Islet precursor cell (in vitro differentiated cells): ENCODE data around the gene MB21D2.

Experiments used
- DNase-seq: peaks from one replicate; pipeline ENCODE4 v3.0.0-alpha.2; 2018

MB21D2 gene

DNA sequence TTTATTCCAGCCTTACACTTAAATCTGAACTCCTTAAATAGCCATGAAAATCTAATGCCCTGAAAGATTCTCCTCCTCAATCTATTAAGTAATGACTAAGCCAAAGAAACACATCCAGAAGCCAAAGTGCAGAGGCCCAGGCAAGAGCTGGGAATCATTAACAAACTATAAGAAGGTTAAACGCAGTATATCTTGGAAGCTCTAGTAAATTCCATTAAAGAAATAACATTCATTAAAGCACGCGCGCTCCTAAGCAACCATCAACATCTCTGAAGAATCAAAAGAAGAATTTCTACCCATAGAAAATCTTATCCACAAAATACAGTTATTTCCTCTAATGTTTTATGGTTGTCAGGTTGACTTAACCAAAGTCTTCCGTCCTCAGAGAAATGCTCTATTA lies 29.5 kb downstream of the MB21D2 start:
- no peak for DNase-seq

DNA sequence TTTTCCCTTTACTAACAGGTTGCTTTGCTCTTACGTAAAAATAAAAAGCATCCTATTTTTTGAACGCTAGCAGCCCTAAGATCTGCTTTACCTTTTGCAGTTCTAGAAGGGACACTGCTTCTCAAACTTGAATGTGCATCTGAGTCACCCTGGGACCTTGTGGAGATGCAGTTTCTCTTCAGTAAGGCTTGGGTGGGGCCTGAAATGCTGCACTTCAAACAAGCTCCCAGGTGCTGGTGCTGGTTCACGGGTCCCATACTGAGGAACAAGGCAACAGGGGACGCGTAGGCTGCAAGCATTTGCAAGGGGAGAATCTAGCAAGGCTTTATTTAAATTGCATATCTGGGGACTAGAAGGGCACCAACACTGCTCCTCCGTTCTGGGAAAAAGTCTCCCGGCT lies 30.0 kb downstream of the MB21D2 start:
- DNase-seq: peak; percentile 70

DNA sequence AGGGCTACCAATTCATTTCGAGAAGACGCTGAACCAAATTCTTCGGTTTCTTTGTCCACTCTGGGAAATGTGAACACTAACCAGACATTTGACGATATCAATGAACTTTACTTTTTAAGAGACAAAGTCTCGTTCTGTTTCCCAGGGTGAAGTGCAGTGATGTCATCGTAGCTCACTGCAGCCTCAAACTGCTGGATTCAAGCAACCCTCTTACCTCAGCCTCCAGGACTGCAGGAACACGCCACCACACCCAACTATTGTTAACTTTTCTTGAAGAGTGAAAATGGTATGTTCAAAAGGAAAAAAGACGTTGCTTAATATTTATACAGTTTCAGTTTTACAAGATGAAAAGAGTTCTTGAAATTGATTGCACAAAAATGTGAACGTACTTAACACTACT lies 30.6 kb downstream of the MB21D2 start:
- peak; percentile 81 for DNase-seq

DNA sequence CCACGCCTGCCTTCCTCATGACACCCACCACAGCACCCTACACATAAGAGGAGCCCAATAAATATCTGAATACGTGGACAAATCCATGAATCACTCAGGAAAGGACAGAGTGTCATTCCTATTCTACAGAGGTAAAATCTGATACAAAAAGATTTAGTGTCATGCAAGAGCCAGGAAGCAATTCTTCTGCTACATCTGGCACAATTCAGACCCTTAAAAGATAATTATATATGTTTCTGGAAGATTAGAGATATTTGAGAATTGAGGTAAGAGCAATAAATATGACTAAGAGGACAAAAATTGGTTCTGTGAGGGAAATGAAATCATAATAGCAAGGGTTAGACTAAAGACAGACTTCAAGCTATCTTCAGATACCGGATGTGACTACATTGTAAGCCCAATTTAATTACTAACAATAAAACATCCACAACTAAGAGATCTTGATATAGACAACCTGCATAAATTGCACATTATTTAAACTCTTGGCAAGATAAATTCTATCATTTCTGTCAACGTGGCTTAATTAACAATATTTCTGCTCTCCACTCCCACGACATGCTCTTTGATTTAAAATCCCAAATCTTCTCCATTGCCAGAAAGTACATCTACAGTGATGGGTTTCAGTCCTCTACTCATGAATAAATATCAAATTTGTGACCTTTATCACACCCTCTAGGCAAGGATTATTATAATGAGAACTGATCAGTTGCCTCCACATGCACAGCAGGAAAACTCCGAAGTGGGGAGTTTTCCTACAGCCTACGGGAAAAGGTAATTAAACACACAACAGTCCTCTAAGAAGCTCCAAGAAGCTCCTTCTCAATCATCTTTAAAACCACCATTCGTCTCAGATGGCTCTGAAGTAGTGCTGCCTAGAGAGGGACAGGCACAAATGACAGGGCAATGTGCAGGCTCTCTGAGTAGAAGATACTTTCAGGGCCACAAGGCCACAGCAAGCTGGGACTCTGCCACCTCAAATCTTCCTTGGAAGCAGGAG lies 32.6 kb downstream of the MB21D2 start:
- DNase-seq: no peak

DNA sequence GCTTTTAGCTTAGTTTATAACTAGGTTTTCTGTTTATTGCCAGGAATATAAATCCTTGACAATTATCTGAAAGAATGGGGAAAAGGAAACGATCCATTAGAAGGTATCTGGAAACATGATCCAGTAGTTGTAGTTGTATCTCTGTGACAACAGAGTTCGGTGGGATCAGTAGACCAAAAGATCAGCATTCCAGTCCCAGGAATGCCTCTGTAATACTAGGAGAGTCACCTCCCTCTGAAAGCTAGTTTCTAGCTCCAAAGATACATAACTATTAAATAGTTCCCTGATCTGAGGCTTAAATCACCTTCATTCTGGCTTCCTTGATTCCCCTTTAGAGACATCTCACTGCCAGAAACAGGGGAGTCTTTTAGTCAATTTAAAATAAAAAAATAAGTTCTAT lies 34.1 kb downstream of the MB21D2 start:
- no peak for DNase-seq

- no peak for DNase-seq
Observed at GRCh38 chr3:192881159-192881786, 36.4 kb downstream of the MB21D2 start.

- DNase-seq: no peak
Observed at GRCh38 chr3:192880313-192880712, 37.3 kb downstream of the MB21D2 start.

- DNase-seq: peak; percentile 97
Observed at GRCh38 chr3:192879346-192880031, 38.2 kb downstream of the MB21D2 start.

- DNase-seq: peak; percentile 72
Observed at GRCh38 chr3:192875971-192876565, 41.6 kb downstream of the MB21D2 start.

GRCh38 chr3:192870822-192871221 lies 46.8 kb downstream of the MB21D2 start:
- DNase-seq: no peak

DNA sequence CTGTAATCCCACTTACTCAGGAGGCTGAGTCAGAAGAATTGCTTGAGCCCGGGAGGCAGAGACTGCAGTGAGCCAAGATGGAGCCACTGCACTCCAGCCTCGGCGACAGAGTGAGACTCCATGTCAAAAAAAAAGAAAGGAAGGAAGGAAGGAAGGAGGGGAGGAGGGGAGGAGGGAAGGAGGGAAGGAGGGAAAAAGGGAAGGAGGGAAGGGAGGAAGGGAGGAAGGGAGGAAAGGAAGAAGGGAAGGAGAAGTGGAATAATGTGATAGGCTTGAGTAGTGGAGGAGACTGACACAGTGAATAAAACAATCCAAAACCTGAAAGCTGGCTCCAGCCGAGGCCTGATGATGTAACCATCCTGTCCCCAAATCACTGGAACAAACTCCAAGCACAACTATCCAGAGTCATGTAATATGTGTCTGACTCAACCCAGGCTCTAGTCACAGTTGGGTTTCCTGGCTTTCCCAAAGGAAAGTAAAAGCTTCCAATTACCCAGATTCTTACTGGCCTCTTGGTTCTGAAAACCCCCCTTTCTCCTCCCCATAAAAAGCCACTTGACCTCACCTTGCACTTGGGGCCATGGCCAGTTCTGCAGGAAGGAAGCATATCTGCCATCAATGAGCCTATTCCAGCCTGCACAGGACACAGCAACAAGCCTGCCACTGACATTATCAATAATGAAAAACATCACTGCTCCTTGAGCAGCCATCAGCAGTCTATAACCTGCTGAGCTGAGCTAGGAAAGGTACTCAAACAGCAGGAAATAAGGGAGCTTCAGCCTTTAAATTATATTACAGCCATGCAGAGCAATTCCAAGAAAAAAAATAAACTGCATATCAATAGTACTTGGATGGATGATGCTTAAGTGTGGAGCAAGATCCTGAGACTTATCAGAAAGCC lies 48.3 kb downstream of the MB21D2 start:
- no peak for DNase-seq

DNA sequence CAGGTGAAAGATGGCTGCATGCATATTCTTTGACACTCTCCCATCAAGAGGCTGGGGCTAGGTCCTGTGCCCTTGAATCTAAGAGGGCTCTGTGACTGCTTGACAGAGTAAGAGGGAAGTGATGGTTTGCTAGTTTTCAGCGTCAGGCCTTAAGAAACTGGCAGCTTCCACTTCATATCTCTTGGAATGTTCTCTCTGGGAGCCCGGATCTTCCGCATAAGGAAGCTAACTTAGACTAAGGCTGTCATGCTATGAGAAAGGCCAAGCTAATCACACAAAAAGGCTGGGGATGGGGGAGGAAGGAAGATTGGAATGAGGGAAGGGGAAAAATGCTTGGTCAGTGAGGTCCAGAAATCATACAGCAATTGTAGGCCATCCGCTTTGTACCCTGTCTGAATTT lies 50.0 kb downstream of the MB21D2 start:
- no peak for DNase-seq

DNA sequence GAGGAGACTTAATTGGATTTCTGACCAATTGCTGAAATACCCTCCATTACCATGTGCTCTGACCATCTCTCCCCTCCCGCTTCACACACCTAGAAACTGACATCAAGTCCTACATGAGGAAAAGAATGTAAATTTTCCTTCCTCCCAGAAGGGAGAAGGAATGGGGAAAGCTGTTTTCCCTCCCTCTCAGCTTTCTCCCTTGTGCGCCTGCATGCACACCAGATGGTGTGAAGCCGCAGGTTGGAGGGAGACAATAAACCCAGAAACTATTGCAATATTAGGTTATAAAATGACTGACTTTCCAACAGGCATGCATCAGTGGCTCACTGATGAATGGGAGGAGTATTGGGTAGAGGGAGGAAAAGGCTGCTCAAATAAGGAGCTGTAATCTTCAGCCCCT lies 50.9 kb downstream of the MB21D2 start:
- no peak for DNase-seq

DNA sequence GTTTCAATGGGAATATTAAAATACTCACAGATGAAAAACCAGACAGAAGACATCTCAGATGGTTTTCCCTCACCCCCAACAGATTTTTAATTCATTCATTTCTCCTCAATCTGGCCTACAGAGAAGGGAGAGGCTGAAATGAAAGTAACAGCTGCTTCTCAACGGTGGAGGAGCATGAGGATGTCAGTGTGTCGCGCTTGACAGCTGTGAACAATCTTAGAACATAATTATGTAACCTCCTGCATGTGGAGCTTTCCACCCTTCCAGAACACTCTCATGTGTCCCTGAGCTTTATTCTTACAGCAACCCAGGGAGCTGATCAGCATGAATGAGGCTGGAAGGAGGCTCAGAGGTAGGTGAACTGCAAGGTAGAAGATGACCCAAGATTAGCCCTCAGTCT lies 52.7 kb downstream of the MB21D2 start:
- DNase-seq: no peak

DNA sequence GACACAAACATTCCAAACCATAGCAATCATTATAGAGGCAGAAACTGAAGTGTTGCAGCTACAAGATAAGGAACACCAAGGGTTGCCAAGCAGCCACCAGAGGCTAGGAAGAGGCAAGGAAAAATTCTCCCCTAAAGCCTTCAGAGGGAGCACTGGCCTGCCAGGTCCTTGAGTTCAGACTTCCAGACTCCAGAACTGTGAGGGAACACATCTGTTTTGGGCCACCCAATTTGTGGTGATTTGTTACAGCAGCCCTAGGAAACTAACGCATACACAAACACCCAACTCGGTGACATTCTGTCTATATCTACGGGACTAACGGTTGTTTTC lies 54.6 kb downstream of the MB21D2 start:
- no peak for DNase-seq

DNA sequence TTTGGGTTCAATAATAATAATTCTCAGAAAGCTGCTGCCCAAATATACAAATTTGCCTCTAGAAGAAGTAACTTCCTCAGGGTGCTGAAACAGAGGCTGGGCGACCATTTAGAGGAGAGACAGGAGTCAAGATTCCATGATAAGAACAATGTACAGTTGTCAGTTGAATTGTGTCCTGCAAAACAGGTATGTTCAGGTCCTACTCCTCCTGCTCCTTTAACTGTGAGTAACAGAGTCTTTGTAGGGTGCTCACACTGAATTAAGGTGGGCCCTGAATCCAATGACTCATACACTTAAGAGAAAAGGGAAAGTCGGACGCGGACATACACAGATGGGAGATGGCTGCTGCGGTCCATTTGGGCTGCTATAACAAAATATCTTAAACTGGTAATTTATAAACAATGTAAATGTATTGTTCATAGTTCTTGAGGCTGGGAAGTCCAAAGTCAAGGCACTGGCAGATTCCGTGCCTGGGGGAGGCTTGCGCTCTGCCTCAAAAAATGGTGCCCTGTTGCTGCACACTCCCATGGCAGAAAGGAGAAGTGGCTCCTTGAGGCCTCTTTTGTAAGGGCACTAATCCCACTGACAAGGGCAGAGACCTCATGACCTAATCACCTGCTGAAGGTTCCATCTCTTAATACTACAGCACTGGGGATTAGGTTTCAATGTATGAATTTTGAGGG lies 55.1 kb downstream of the MB21D2 start:
- no peak for DNase-seq

GRCh38 chr3:192861972-192862371 lies 55.7 kb downstream of the MB21D2 start:
- DNase-seq: no peak

DNA sequence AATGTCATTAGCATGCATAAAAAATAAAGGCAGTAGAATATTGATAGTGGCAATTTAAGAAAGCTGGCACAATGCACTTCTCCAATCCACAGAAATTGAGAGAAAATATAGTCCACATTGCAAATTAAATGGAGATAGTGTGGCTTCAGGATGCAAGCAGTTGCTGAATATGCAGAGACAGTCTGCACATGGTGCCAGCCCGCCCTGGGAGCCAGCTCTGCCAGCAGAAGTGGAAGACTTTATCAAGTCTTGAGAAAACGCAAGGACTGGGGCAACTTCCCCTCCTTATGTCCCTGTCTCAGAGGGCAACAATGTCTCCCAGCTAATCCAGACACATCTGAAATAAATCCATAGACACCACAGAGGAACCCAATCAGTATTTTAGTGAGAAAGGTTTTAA lies 57.2 kb downstream of the MB21D2 start:
- DNase-seq: no peak

DNA sequence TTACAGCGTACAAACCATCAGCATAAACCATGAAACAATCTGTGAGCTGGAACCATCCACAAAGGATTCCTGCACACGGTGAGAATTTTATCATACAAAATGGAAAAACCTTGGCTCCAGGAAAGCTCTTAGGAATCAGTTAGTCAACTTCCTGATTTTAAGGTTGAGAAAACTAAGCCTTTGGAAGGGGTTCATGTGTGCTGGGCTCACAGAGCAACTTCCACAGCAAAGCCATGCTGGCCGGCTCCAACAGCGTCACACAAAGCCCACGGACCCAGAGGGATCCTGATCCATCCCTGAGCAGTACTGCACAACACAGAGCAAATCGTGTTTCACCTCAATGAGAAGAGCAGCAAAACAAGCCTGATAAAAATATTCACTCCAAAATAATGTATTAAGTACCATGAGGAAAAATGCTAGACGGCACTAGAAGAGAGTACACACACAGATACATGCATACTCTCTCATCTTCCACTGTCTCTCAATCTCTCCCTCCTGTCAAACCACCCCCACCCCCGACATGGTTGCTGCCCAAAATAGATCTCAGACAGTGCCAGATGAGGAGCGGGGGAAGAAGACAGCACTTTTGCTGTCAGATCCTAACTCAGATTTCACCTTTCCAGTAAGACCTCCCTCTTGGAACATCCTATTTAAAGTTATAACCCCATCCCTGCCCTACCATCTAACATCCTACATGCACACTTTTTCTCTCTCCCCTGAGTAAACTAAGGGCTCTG lies 58.6 kb downstream of the MB21D2 start:
- no peak for DNase-seq

DNA sequence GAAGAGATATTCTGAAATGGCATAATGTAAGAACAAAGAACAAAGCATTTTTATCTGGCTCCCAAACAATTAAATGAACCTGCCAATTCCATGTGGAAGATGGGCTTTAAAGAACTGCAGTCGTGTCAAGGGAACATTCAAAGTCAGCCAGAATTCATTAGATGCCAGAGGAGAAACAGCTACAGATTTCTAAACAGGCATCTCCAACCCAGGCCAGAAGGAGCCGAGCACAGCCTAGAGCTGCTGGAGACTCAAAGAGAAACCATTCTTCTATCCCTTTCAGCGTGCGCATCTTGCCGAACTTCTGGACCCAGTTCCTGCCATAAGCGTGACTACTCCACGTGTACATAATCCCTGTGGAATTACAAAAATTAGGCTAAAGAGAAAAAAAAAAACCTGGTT lies 60.4 kb downstream of the MB21D2 start:
- DNase-seq: no peak

DNA sequence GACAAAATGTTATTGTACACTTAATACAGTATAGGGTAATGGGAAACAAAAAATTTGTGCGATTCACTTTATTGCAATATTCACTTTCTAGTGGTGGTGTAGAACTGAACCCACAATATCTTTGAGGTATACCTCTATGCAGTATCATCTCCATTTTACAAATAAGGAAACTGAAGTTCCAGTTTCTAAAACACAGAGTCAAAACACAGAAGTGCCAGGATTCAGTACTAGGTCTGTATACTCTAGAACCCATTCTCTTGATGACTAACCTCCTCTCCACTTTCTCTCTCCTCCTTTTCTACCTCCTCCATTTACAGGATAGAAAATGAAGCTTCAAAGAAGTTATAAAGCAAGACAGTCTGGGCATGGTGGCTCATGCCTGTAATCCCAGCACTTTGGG lies 62.2 kb downstream of the MB21D2 start:
- no peak for DNase-seq
